Mesodermal cell (in vitro differentiated cells): Measurements from ENCODE around the gene CD180. TPM values are rescaled to one million over a fixed set of nuclear protein-coding genes. Genes with fewer than 3 reads are reported as not detected.

Source experiments
- H3K27ac ChIP-seq: 2 replicates; pipeline ENCODE4 v1.7.0; 2013; ENCODE audit warnings: mild to moderate bottlenecking, low read depth, low read length, moderate library complexity; ENCODE audit not compliant: severe bottlenecking
- H3K36me3 ChIP-seq: 2 replicates; pipeline ENCODE4 v1.7.1; 2013; ENCODE audit warnings: mild to moderate bottlenecking, low read length, moderate library complexity; ENCODE audit not compliant: control insufficient read depth, insufficient read depth
- H3K4me1 ChIP-seq: one replicate; pipeline ENCODE4 v1.7.1; 2013; ENCODE audit warnings: mild to moderate bottlenecking, low read length; ENCODE audit not compliant: insufficient read depth, control insufficient read depth, poor library complexity, severe bottlenecking
- H3K4me3 ChIP-seq: 2 replicates; pipeline ENCODE4 v1.7.0; 2013; ENCODE audit warnings: low read length, control low read depth, mild to moderate bottlenecking; ENCODE audit not compliant: insufficient read depth, poor library complexity, severe bottlenecking; ENCODE audit errors: extremely low read depth
- H3K9me3 ChIP-seq: 2 replicates; pipeline ENCODE4 v1.7.1; 2013; ENCODE audit warnings: mild to moderate bottlenecking, low read length, moderate library complexity; ENCODE audit not compliant: control insufficient read depth
- WGBS, 2 experiments: methylation state at CpG; one replicate each; pipeline ENCODE4 v1.1.5; 2013; ENCODE audit warnings: missing lambda C conversion rate in 2 of 2; ENCODE audit not compliant: insufficient coverage in 2 of 2; 5-methylcytosine and 5-hydroxymethylcytosine counted together
- polyA plus RNA-seq, 2 experiments: library from polyadenylated mRNA; stranded (reverse); fragments of 50-300 nt; gene quantifications; one replicate each; pipeline ENCODE4 v1.2.3, GENCODE V29; 2013

CD180 gene
- not detected for polyA plus RNA-seq (2013, experiment 1 of 2)
- polyA plus RNA-seq (2013, experiment 2 of 2) = not detected

GRCh38 chr5:67196537-67197059 lies at the start of gene CD180:
Gene CD180 (minus strand): TSS chr5:67196799. CDS start chr5:67196641, 158 bp downstream.
- Histone ChIP-seq H3K27ac (no peak within 1 kb of the TSS), H3K4me1 (no peaks in the 10 kb centered on the region), H3K4me3 (no peak within 1 kb of the TSS), H3K9me3 (peaks cover 8% of the 10 kb centered on the region), H3K36me3 (no peaks in the 10 kb centered on the region)
- WGBS, 2 experiments = 90 to 93% methylated on average over 5 of the region's 5 CpGs

GRCh38 chr5:67246108-67246507 lies 49.5 kb upstream of the CD180 start:
- Histone ChIP-seq H3K27ac (no peak overlapping the region), H3K4me3 (no peak overlapping the region), H3K9me3 (no peaks in the 10 kb centered on the region), H3K36me3 (no peaks in the 10 kb centered on the region), H3K4me1 (peaks cover 1% of the 10 kb centered on the region)
- WGBS, 2 experiments = 11 to 20% methylated on average over 1 of the region's 2 CpGs

- peaks cover 5% of the 10 kb centered on the region for H3K4me1 ChIP-seq
- 100% methylated on average over 1 of the region's 3 CpGs; no CpG with 5 or more reads in 1 of the 2 experiments for WGBS, 2 experiments
Measured at GRCh38 chr5:67245259-67245846, 48.8 kb upstream of the CD180 start.

GRCh38 chr5:67244345-67244793 lies 47.8 kb upstream of the CD180 start:
- H3K36me3 ChIP-seq = no peaks in the 10 kb centered on the region
- 92 to 96% methylated on average over 2 of the region's 3 CpGs for WGBS, 2 experiments
- H3K4me3 ChIP-seq = no peak overlapping the region
- H3K4me1 ChIP-seq = peaks cover 5% of the 10 kb centered on the region
- H3K9me3 ChIP-seq = no peaks in the 10 kb centered on the region
- H3K27ac ChIP-seq = no peak overlapping the region

More at GRCh38 chr5:67245259-67245846, 48.8 kb upstream of the CD180 start:
- Histone ChIP-seq H3K36me3 (no peaks in the 10 kb centered on the region), H3K4me3 (no peak overlapping the region), H3K27ac (no peak overlapping the region), H3K9me3 (no peaks in the 10 kb centered on the region)

- WGBS, 2 experiments = 84 to 97% methylated on average over 3 of the region's 4 CpGs
- H3K4me3 ChIP-seq = no peak overlapping the region
- peaks cover 5% of the 10 kb centered on the region for H3K4me1 ChIP-seq
- no peaks in the 10 kb centered on the region for H3K36me3 ChIP-seq
- no peak overlapping the region for H3K27ac ChIP-seq
- no peaks in the 10 kb centered on the region for H3K9me3 ChIP-seq
Measured at GRCh38 chr5:67243944-67244343, 47.3 kb upstream of the CD180 start.

DNA sequence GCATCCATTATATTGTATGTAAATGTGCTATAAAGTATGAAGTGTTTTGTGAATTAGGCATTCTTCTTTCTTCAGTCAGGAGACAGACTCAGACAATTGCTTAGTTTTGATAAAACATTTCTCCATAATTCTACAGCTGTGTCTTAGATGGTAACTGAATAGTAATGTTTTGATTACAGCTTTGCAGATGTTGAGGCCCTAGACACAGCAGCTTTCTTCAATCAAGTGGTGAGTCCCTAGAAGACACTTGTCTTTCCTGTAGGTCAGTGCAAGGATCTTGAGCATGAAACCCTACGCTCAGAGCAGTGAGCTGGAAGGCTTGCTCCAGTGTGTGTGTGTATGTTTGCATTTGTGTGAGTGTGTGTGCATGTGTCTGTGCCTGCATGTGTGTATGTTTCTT lies 46.8 kb upstream of the CD180 start:
- Histone ChIP-seq H3K4me1 (peaks cover 5% of the 10 kb centered on the region), H3K36me3 (no peaks in the 10 kb centered on the region), H3K9me3 (no peaks in the 10 kb centered on the region), H3K27ac (no peak overlapping the region), H3K4me3 (no peak overlapping the region)
- WGBS, 2 experiments = 80 to 100% methylated on average over 1 of the region's 1 CpG

- no peak overlapping the region for H3K27ac ChIP-seq
- no peaks in the 10 kb centered on the region for H3K36me3 ChIP-seq
- H3K9me3 ChIP-seq = no peaks in the 10 kb centered on the region
- no peak overlapping the region for H3K4me3 ChIP-seq
- H3K4me1 ChIP-seq = peaks cover 5% of the 10 kb centered on the region
Measured at GRCh38 chr5:67241326-67241725, 44.7 kb upstream of the CD180 start.

- WGBS, 2 experiments = 79 to 100% methylated on average over 1 to 3 of the region's 3 CpGs
- Histone ChIP-seq H3K9me3 (no peaks in the 10 kb centered on the region), H3K36me3 (no peaks in the 10 kb centered on the region)
Measured at GRCh38 chr5:67240846-67241245, 44.2 kb upstream of the CD180 start.

DNA sequence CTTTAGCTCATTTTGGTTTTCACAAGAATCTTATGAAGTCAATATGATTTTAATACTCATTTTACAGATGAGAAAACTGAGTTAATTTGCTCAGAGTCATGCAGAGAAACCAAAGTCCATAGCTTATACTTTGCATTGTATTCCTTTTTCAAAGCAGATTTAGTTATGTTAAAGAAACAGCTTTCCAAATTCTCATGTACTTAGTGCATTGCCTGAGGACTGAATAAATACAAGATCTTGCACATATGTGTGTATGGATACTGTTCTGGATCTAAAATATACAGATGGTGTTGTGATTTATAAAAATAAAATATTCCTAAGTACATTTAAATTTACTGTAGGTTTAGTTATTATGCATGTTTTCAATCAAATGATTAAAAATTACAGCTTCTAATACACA lies 43.5 kb upstream of the CD180 start:
- Histone ChIP-seq H3K36me3 (no peaks in the 10 kb centered on the region), H3K27ac (no peak overlapping the region), H3K4me3 (no peak overlapping the region), H3K4me1 (peaks cover 5% of the 10 kb centered on the region), H3K9me3 (no peaks in the 10 kb centered on the region)

More at GRCh38 chr5:67240846-67241245, 44.2 kb upstream of the CD180 start:
- no peak overlapping the region for H3K4me3 ChIP-seq
- H3K27ac ChIP-seq = no peak overlapping the region
- H3K4me1 ChIP-seq = peaks cover 5% of the 10 kb centered on the region

DNA sequence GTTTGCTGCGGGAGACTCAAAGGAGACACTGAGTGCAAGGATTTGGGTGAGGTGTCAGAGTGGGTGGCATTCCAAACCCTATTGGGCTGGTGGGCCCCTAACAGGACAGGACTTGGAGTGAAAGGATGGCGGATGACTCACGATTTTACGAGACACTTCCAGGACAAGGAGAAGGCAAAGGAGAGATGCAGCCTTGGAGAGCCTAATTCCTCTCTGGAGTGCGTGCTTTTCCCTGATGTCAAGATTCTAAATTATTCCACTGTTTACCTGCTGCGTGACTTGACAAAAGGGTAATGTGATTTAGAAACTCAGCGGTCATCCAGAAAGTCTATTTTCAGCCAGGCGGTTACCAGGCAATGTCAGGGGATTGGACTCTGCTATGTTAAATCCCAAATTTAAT lies 41.6 kb upstream of the CD180 start:
- Histone ChIP-seq H3K4me3 (no peak overlapping the region), H3K9me3 (no peaks in the 10 kb centered on the region), H3K36me3 (no peaks in the 10 kb centered on the region), H3K27ac (no peak overlapping the region), H3K4me1 (peaks cover 10% of the 10 kb centered on the region)
- 90% methylated on average over 6 to 7 of the region's 8 CpGs for WGBS, 2 experiments

DNA sequence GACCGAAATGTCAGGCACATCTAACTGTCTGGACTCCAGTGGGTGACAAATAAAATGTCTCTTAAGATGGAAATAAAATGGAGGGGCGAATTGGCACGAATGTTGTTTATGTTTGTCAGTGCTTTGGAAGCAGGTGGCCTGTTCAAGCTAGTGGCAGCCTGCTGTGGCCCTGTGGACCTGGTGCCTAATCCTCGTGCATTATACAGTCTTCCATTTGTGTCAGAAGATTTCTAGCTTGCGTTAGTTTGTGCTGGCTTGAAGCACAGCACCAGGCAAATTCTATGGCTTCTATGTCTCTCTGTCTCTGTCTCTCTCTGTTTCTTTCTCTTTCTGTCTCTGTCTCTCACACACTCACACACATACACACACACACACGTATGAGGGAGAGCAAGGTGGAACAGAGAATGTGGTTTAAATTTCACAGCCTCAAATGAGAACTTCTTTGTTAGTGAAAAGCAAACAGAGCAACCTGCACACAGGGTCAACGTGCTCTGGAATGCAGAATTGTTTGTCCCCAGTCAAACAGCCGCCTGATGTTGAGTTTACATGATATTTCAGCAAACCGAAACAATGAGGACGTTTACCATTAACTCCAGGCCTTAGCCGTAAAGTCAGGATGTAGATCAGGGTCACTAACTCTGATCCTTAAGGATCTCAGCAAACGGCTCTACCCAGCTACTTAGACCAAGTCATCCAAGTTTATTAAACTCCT lies 39.0 kb upstream of the CD180 start:
- no peak overlapping the region for H3K27ac ChIP-seq
- WGBS, 2 experiments = 87 to 91% methylated on average over 10 to 11 of the region's 12 CpGs
- H3K36me3 ChIP-seq = no peaks in the 10 kb centered on the region
- H3K4me1 ChIP-seq = peaks cover 5% of the 10 kb centered on the region
- no peaks in the 10 kb centered on the region for H3K9me3 ChIP-seq
- H3K4me3 ChIP-seq = no peak overlapping the region
